MM.1S (cell line): ENCODE data around the gene RAB34.

Experiments
- DNase-seq: peaks from one replicate; pipeline ENCODE4 v3.0.0-alpha.2; 2015
- H2AFZ ChIP-seq: fragments of 300-600 bp; sonication (generic); 2 replicates; pipeline ENCODE4 v1.6.0; 2016; ENCODE audit warnings: antibody characterized with exemption, low read length
- H3F3A ChIP-seq: fragments of 300-600 bp; sonication (generic); 2 replicates; pipeline ENCODE4 v1.6.1; 2016; ENCODE audit warnings: mild to moderate bottlenecking, antibody characterized with exemption, low read length, moderate library complexity, mixed read lengths; ENCODE audit not compliant: insufficient read depth
- H3K27ac ChIP-seq: fragments of 300-600 bp; sonication (generic); 2 replicates; pipeline ENCODE4 v1.5.1; 2016; ENCODE audit warnings: mild to moderate bottlenecking, low read length
- H3K27me3 ChIP-seq: fragments of 300-600 bp; sonication (generic); replicated peaks from 2 replicates; pipeline ENCODE4 v1.6.0; 2016; ENCODE audit warnings: low read length; ENCODE audit not compliant: insufficient read depth
- H3K36me3 ChIP-seq: fragments of 300-600 bp; sonication (generic); replicated peaks from 2 replicates; pipeline ENCODE4 v1.6.1; 2016; ENCODE audit warnings: mild to moderate bottlenecking, low read length, mixed read lengths; ENCODE audit not compliant: insufficient read depth
- H3K4me1 ChIP-seq: fragments of 300-600 bp; sonication (generic); 2 replicates; pipeline ENCODE4 v1.6.1; 2016; ENCODE audit warnings: low read length, mixed read lengths
- H3K4me2 ChIP-seq: fragments of 300-600 bp; sonication (generic); 2 replicates; pipeline ENCODE4 v1.6.0; 2016; ENCODE audit warnings: low read depth, low read length
- H3K4me3 ChIP-seq: fragments of 300-600 bp; sonication (generic); 2 replicates; pipeline ENCODE4 v1.5.1; 2016; ENCODE audit warnings: low read length, mixed read lengths
- H3K79me2 ChIP-seq: fragments of 300-600 bp; sonication (generic); 2 replicates; pipeline ENCODE4 v1.6.1; 2016; ENCODE audit warnings: mixed run types, low read length, mixed read lengths
- H3K9ac ChIP-seq: fragments of 300-600 bp; sonication (generic); 2 replicates; pipeline ENCODE4 v1.6.1; 2016; ENCODE audit warnings: low read length, mixed read lengths
- H3K9me2 ChIP-seq: fragments of 300-600 bp; sonication (generic); replicated peaks from 2 replicates; pipeline ENCODE4 v1.6.1; 2016; ENCODE audit warnings: mild to moderate bottlenecking, low read length, mixed read lengths; ENCODE audit not compliant: insufficient read depth
- H3K9me3 ChIP-seq: fragments of 300-600 bp; sonication (generic); replicated peaks from 2 replicates; pipeline ENCODE4 v1.6.1; 2016; ENCODE audit warnings: mild to moderate bottlenecking, low read length, mixed read lengths; ENCODE audit not compliant: insufficient read depth
- H4K20me1 ChIP-seq: fragments of 300-600 bp; sonication (generic); 2 replicates; pipeline ENCODE4 v1.6.1; 2016; ENCODE audit warnings: mild to moderate bottlenecking, low read length, moderate library complexity, mixed read lengths; ENCODE audit not compliant: insufficient read depth
- EZH2 ChIP-seq: fragments of 300-600 bp; sonication (generic); optimal IDR thresholded peaks from 2 replicates; pipeline ENCODE3; 2017; ENCODE audit warnings: low read depth, mild to moderate bottlenecking, antibody characterized with exemption, low read length, mixed read lengths
- EZH2phosphoT487 ChIP-seq: fragments of 300-600 bp; sonication (generic); IDR thresholded peaks from 2 replicates; pipeline ENCODE4 v1.6.1; 2018; ENCODE audit warnings: antibody characterized with exemption, low read length
- TF ChIP-seq, protein P1 (sequence below): fragments of 300-600 bp; sonication (generic); IDR thresholded peaks from 2 replicates; pipeline ENCODE4 v1.5.1; 2016; ENCODE audit warnings: antibody characterized with exemption, low read length, mixed read lengths

RAB34 gene

DNA sequence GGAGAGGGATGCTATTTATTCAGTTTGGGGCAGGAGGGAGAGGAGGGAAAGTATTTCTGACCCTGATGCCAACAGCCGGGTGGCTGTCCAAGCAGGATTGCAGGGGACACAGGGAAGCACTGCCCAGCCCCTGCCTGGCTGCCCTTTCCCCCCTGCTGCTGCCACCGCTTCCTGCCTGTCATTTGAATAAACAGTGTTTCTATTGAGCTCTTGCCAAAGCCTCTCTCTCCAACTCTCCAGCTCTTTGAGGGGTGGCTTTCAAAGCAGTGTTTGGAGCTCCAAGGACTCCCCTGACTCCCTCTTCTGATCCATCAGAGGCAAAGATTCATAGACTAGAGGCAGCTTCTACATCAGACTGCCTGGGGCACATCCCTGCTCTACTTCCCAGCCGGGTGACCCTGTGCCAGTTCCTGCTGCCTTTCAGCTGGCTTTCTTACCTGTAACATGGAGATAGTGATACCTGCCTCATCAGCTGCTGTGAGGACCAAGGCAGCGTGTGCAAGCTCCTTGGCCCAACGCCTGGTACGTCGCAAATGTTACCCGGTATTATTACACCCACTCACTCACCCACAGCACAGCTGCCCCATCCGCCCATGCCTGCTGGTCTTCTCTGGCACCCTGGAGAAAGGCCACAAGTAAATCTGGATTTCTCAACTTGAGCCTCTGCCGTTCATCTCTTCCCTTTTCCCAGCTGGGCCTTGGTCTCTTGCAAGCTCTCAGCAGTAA, 15.5 kb downstream of the RAB34 start:
- Histone ChIP-seq H3K9me2 (no peaks in the 10 kb centered on the region), H3F3A (no peaks in the 10 kb centered on the region), H4K20me1 (no peaks in the 10 kb centered on the region), H3K4me3 (no peak overlapping the region), H3K27ac (no peak overlapping the region), H3K4me1 (no peaks in the 10 kb centered on the region), H3K4me2 (no peak overlapping the region), H3K79me2 (no peaks in the 10 kb centered on the region), H3K27me3 (no peaks in the 10 kb centered on the region), H3K36me3 (peaks cover 9% of the 10 kb centered on the region), H3K9ac (no peak overlapping the region), H2AFZ (no peak overlapping the region), H3K9me3 (no peaks in the 10 kb centered on the region)
- DNase-seq: no peak
- TF ChIP-seq, protein P1, sequence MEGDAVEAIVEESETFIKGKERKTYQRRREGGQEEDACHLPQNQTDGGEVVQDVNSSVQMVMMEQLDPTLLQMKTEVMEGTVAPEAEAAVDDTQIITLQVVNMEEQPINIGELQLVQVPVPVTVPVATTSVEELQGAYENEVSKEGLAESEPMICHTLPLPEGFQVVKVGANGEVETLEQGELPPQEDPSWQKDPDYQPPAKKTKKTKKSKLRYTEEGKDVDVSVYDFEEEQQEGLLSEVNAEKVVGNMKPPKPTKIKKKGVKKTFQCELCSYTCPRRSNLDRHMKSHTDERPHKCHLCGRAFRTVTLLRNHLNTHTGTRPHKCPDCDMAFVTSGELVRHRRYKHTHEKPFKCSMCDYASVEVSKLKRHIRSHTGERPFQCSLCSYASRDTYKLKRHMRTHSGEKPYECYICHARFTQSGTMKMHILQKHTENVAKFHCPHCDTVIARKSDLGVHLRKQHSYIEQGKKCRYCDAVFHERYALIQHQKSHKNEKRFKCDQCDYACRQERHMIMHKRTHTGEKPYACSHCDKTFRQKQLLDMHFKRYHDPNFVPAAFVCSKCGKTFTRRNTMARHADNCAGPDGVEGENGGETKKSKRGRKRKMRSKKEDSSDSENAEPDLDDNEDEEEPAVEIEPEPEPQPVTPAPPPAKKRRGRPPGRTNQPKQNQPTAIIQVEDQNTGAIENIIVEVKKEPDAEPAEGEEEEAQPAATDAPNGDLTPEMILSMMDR: no peak
- no peak for TF ChIP-seq EZH2phosphoT487
- TF ChIP-seq EZH2: no peak

- Histone ChIP-seq H3K9me3 (no peaks in the 10 kb centered on the region), H3K9me2 (no peaks in the 10 kb centered on the region), H3K27ac (no peak overlapping the region), H2AFZ (no peak overlapping the region), H3K9ac (no peak overlapping the region), H3K79me2 (no peaks in the 10 kb centered on the region), H3K4me3 (no peak overlapping the region), H3F3A (no peaks in the 10 kb centered on the region), H3K36me3 (peaks cover 9% of the 10 kb centered on the region), H3K4me1 (no peaks in the 10 kb centered on the region), H4K20me1 (no peaks in the 10 kb centered on the region), H3K4me2 (no peak overlapping the region), H3K27me3 (no peaks in the 10 kb centered on the region)
- no peak for TF ChIP-seq EZH2phosphoT487
- no peak for TF ChIP-seq EZH2
- TF ChIP-seq, protein P1: no peak
- DNase-seq: no peak
Measured at GRCh38 chr17:28700830-28701492, 16.7 kb downstream of the RAB34 start.

GRCh38 chr17:28700278-28700677, 17.4 kb downstream of the RAB34 start:
- no peaks in the 10 kb centered on the region for H3K9me2 ChIP-seq
- no peaks in the 10 kb centered on the region for H3K4me1 ChIP-seq
- no peak overlapping the region for H3K9ac ChIP-seq
- TF ChIP-seq, protein P1: no peak
- TF ChIP-seq EZH2phosphoT487 (no peak), EZH2 (no peak)
- no peak for DNase-seq
- no peaks in the 10 kb centered on the region for H3K9me3 ChIP-seq
- H3K36me3 ChIP-seq: peaks cover 9% of the 10 kb centered on the region
- H2AFZ ChIP-seq: no peak overlapping the region
- H3K4me3 ChIP-seq: no peak overlapping the region
- H3F3A ChIP-seq: no peaks in the 10 kb centered on the region
- H4K20me1 ChIP-seq: no peaks in the 10 kb centered on the region
- no peak overlapping the region for H3K27ac ChIP-seq
- H3K4me2 ChIP-seq: no peak overlapping the region
- H3K27me3 ChIP-seq: no peaks in the 10 kb centered on the region
- no peaks in the 10 kb centered on the region for H3K79me2 ChIP-seq
